Right lobe of liver (tissue), 6 donors: ENCODE results near the gene C5orf58. TPM values are rescaled to one million over a fixed set of nuclear protein-coding genes. Genes with fewer than 3 reads are reported as not detected.

Source experiments
- ATAC-seq, 4 donors: fragments of 200-7000 bp; cut with Tn5 transposase; one replicate each; pipeline ENCODE4 v1.9.1; 2020; ENCODE audit warnings: mild to moderate bottlenecking in 4 of 4, moderate library complexity in 4 of 4
- DNase-seq, 3 donors: peaks; one replicate each; pipeline ENCODE4 v3.0.0-alpha.2; 2020
- H3K27ac ChIP-seq, 3 donors: fragments of 200-600 bp; one replicate each; pipeline ENCODE4 v1.8.0; 2022
- H3K27me3 ChIP-seq, 2 donors: fragments of 200-600 bp; one replicate each; pipeline ENCODE4 v1.8.0; 2022
- H3K36me3 ChIP-seq, 4 donors: fragments of 200-600 bp; sonication (generic) in 1 of 4; one replicate each; pipeline versions ENCODE4 v1.5.1 to v1.8.0; 2017 to 2022; ENCODE audit warnings: control low read depth in 1 of 4
- H3K4me1 ChIP-seq, 4 donors: fragments of 200-600 bp; sonication (generic) in 1 of 4; one replicate each; pipeline versions ENCODE4 v1.5.1 to v1.8.0; 2017 to 2022; ENCODE audit warnings: control low read depth in 1 of 4
- H3K4me3 ChIP-seq, 3 donors: fragments of 200-600 bp; one replicate each; pipeline ENCODE4 v1.8.0; 2022
- H3K9me3 ChIP-seq, 4 donors: fragments of 200-600 bp; sonication (generic) in 1 of 4; one replicate each; pipeline versions ENCODE4 v1.5.1 to v1.8.0; 2017 to 2022; ENCODE audit warnings: control low read depth in 1 of 4
- POLR2A ChIP-seq: fragments of 450-650 bp; IDR thresholded peaks from one replicate; pipeline ENCODE4 v1.6.1; 2017; ENCODE audit warnings: antibody characterized with exemption, mild to moderate bottlenecking
- WGBS: methylation state at CpG from one replicate; pipeline ENCODE4 v1.1.6; 2018; ENCODE audit warnings: low coverage, low lambda C conversion rate; ENCODE audit not compliant: insufficient coverage; ENCODE audit errors: missing lambda C conversion rate; 5-methylcytosine and 5-hydroxymethylcytosine counted together
- intact Hi-C, 2 donors: fragments of 100-400 bp; cut with DNase I; formaldehyde crosslinking; loops; one replicate each; pipeline versions ENCODE4 v1.11.2 to v1.14.1; 2022
- total RNA-seq, 6 experiments: library from RNA; depleted of rRNA in 2 of 6; stranded (reverse); fragments of >200 nt in 2 of 6; fragmentation: NEBNext Ultra II Directional in 3 of 6; extraction: Animal tissue kit (Norgen Biotek cat#: 25700) in 3 of 6; gene quantifications; one replicate each; pipeline versions ENCODE4 v1.1.0 to v1.2.4, GENCODE V29; 2016 to 2023
- TF ChIP-seq, protein P1 (sequence below), 4 donors: fragments of 200-600 bp in 3 of 4; fragments of 450-650 bp in 1 of 4; IDR thresholded peaks; one replicate each; pipeline versions ENCODE4 v1.5.1 to v1.8.0; 2016 to 2022; ENCODE audit warnings: antibody characterized with exemption in 4 of 4, mild to moderate bottlenecking in 2 of 4
- donor health status: DM: no; HTN: yes; CAD: no.
- donor health status: DM: no; HTN: no; CAD: no.
- donor health status: DM: no; HTN: no; CAD: no.
- donor health status: DM: no; HTN: yes; CAD: no.
- donor health status: DM: no; HTN: yes; CAD: no.

The C5orf58 gene
- total RNA-seq, 6 experiments from 2014 or later = not detected

DNA sequence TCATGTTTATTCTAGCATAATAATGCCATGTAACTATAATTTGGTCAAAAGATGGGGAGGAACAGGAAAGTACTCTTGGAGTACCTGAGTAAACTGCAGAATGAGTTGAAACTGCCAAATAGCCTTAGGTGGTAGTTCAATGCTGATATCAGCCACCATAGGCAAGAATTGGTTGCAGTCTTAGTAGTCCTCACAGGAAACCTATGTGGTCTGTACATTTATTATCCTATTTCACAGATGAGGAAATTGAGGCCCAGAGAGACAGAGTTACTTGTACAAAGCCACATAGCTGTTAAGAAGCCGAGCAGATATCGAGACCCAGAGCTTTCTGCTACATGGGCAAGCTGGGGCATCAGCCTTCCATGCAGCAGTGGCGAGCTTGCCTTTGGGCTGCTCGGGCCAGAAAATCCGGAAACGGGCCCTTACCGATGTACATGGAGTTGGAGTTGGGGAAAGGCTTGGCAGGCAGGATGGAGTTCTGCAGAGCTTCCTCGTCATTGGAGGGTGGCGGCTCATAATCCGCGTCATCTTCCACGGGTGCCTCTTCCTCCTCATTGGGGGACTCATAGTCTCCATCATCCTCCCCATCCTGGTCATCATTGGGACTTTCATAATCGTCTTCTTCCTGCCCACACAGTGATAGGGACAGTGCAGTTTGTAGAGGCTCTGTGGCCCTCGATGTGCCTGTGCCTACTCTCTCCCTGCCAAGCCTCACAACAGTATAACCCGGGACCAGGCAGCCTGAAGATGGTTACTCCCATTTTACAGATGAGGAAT is 37.7 kb downstream of the C5orf58 start:
- WGBS = 60% methylated on average over 11 of the region's 15 CpGs
- intact Hi-C loops = no loop called here
- Histone ChIP-seq H3K27me3 (no peaks in the 10 kb centered on the region), H3K9me3 (no peaks in the 10 kb centered on the region), H3K27ac (peak overlapping the region in 1 of 3 donors; percentile 70), H3K36me3 (no peaks in the 10 kb centered on the region), H3K4me3 (no peak overlapping the region), H3K4me1 (peaks cover 0 to 4% (median 0%) of the 10 kb centered on the region in 4 donors)
- DNase-seq = no peak
- no peak for TF ChIP-seq POLR2A
- TF ChIP-seq, protein P1, sequence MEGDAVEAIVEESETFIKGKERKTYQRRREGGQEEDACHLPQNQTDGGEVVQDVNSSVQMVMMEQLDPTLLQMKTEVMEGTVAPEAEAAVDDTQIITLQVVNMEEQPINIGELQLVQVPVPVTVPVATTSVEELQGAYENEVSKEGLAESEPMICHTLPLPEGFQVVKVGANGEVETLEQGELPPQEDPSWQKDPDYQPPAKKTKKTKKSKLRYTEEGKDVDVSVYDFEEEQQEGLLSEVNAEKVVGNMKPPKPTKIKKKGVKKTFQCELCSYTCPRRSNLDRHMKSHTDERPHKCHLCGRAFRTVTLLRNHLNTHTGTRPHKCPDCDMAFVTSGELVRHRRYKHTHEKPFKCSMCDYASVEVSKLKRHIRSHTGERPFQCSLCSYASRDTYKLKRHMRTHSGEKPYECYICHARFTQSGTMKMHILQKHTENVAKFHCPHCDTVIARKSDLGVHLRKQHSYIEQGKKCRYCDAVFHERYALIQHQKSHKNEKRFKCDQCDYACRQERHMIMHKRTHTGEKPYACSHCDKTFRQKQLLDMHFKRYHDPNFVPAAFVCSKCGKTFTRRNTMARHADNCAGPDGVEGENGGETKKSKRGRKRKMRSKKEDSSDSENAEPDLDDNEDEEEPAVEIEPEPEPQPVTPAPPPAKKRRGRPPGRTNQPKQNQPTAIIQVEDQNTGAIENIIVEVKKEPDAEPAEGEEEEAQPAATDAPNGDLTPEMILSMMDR (IDR thresholded peaks at IDR 0.05) = no peak
- ATAC-seq = no peak

DNA sequence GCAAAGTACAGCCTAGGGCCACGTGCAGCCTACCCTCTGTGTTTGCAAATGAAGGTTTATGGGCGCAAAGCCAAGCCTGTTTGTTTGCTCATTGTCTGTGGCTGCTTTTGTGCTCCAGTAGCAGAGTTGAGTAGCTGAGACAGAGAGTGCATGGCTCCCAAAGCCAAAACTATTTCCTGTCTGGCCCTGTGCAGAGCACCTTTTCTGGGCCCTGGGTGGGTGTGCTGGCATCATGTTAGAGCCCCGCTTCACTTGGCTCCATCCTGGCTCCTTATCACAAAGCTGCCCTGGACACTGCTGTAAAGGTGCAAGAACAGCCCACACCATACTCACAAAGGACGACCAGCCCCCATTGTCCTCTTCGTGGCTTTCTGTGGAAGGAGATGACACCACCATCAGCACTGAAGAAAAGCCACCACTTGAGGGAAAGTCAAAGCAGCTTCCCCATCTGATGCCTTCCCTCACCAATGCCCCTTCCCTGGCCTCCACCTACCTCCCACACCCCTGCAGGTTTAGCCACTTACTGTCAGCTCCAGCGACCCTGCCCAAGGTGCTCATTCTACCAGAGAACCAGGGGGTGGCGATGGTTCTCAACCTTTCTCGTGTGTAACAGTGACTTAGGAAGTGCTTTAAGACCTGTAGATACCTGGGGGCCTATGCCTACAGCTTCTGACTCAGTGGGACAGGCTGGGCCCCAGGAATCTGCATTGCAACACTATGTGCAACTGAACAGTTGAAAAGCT is 41.4 kb downstream of the C5orf58 start:
- intact Hi-C loops = no loop called here
- Histone ChIP-seq H3K9me3 (no peaks in the 10 kb centered on the region), H3K4me1 (no peaks in the 10 kb centered on the region), H3K27ac (no peak overlapping the region), H3K27me3 (no peaks in the 10 kb centered on the region), H3K4me3 (no peak overlapping the region), H3K36me3 (no peaks in the 10 kb centered on the region)
- TF ChIP-seq, protein P1 (IDR thresholded peaks at IDR 0.05) = peak in 2 of 4 donors; percentile 15 to 46
- no peak for TF ChIP-seq POLR2A
- DNase-seq = no peak
- 40% methylated on average over 4 of the region's 8 CpGs for WGBS
- ATAC-seq = peak in 2 of 4 donors; percentile 50 to 52

DNA sequence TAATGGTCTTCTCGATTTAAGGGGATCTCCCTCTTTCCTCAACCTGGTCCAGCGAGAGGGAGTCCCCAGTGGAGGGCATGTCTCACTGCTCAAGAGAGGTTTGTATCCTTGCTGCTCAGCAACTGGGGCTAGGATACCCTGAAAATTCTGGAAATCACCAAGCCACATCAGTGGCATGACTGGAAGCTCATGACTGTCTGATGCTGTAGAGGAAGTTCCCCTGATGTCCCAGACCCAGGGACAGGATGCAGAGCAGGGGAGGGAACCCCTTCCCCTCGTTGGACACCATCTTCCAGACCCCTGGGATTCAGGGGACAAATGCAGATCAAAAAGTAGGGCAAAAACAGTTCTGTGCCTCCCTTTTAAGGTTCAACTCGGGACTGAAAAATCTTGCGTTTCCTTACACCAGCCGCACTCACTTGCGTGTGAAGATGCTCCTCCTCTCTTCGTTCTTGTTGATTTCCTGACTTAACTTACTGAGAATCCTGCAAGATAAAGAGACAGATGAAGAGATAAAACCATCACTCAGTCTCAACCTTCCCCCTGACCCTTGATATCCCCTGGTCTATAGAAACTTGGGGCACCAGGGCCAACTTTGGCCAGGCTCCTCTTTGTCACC is 42.7 kb downstream of the C5orf58 start:
- no peak overlapping the region for H3K4me3 ChIP-seq
- no peaks in the 10 kb centered on the region for H3K27me3 ChIP-seq
- no peaks in the 10 kb centered on the region for H3K9me3 ChIP-seq
- WGBS = 45% methylated on average over 8 of the region's 8 CpGs
- intact Hi-C loops = loop anchor here in 1 of 2 donors (5.0 kb wide), 1 partner anchor 127 kb away; no protein-coding TSS in a partner anchor
- no peak for ATAC-seq
- no peak for DNase-seq
- peaks cover 0 to 4% (median 0%) of the 10 kb centered on the region in 4 donors for H3K4me1 ChIP-seq
- H3K36me3 ChIP-seq = no peaks in the 10 kb centered on the region
- peak overlapping the region in 1 of 3 donors; percentile 24 for H3K27ac ChIP-seq
- TF ChIP-seq, protein P1 (IDR thresholded peaks at IDR 0.05) = no peak
- no peak for TF ChIP-seq POLR2A

DNA sequence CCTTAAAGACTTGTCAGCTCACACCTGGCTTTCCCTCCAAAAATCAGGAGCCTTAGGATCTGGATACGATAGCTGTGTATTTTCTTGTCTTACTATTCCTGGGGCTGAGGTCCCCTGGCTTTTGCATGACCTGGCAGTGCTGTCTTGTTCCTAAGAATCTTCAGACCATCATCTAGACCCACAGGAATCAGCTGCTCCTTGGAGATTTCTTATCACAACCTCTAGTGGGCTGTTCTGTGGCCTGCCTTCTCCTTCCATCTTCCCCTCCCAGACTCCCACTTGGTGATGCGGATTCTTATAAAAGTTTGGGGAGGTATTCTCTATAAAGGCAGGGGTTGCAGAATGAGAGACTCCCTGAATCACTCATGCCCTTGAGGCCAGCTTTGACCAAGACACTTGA is 43.4 kb downstream of the C5orf58 start:
- intact Hi-C loops = loop anchor here in 1 of 2 donors (5.0 kb wide), 1 partner anchor 126 kb away; no protein-coding TSS in a partner anchor
- Histone ChIP-seq H3K4me3 (no peak overlapping the region), H3K4me1 (peaks cover 0 to 4% (median 0%) of the 10 kb centered on the region in 4 donors), H3K9me3 (no peaks in the 10 kb centered on the region), H3K36me3 (no peaks in the 10 kb centered on the region), H3K27me3 (no peaks in the 10 kb centered on the region), H3K27ac (peak overlapping the region in 1 of 3 donors; percentile 51)
- ATAC-seq = no peak
- DNase-seq = no peak
- TF ChIP-seq, protein P1 (IDR thresholded peaks at IDR 0.05) = no peak
- TF ChIP-seq POLR2A = no peak
- 70% methylated on average over 2 of the region's 2 CpGs for WGBS
